ENCODE data around the gene SPRYD3. TPM values are rescaled to one million over a fixed set of nuclear protein-coding genes. Genes with fewer than 3 reads are reported as not detected.

Gene SPRYD3
- total and polyA plus RNA-seq, 11 donors: 26.0 to 94.7 (median 48.5) TPM

DNA sequence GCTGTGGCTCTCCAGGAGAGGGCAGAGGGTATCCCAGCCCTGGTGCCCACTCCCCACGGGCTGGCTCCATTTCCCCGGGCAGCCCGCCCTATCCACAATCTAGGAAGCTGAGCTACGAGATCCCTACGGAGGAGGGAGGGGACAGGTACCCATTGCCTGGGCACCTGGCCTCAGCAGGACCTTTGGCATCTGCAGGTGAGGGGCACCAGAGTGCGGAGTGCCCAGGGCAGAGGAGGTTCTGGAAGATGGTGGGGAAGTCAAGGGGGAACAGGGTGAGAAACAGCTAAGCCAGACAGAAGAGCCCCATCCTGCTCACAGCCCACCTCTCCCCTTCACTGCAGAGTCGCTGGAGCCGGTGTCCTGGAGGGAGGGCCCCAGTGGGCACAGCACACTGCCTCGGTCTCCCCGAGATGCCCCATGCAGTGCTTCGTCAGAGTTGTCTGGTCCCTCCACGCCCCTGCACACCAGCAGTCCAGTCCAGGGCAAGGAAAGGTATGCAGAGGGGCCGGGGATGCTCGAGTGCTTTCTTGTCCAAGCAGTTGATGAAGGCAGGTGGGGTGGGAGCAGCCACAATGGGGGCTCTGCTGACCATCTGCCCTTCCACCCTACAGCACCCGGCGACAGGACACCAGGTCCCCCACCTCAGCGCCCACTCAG is 19.0 kb downstream of the SPRYD3 start:
- peaks cover 3 to 92% (median 59%) of the 10 kb centered on the region in 12 donors for H3K4me1 ChIP-seq
- WGBS, 4 donors: 70 to 89% (median 84%) methylated on average over 12 to 17 of the region's 17 CpGs
- TF ChIP-seq POLR2A (IDR thresholded peaks at IDR 0.05): no peak
- TF ChIP-seq, protein P1, sequence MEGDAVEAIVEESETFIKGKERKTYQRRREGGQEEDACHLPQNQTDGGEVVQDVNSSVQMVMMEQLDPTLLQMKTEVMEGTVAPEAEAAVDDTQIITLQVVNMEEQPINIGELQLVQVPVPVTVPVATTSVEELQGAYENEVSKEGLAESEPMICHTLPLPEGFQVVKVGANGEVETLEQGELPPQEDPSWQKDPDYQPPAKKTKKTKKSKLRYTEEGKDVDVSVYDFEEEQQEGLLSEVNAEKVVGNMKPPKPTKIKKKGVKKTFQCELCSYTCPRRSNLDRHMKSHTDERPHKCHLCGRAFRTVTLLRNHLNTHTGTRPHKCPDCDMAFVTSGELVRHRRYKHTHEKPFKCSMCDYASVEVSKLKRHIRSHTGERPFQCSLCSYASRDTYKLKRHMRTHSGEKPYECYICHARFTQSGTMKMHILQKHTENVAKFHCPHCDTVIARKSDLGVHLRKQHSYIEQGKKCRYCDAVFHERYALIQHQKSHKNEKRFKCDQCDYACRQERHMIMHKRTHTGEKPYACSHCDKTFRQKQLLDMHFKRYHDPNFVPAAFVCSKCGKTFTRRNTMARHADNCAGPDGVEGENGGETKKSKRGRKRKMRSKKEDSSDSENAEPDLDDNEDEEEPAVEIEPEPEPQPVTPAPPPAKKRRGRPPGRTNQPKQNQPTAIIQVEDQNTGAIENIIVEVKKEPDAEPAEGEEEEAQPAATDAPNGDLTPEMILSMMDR (IDR thresholded peaks at IDR 0.05): no peak
- ATAC-seq (no peak), DNase-seq (peak in 1 of 5 donors; percentile 22)
- no peaks in the 10 kb centered on the region for H3K27me3 ChIP-seq
- intact Hi-C loops (cut with DNase I): no loop called here
- H3K27ac ChIP-seq: peak overlapping the region in 11 of 12 donors; percentile 5 to 85 (median 68)
- peaks cover 0 to 99% (median 96%) of the 10 kb centered on the region in 9 donors for H3K36me3 ChIP-seq
- no peaks in the 10 kb centered on the region for H3K9me3 ChIP-seq
- no peak overlapping the region for H3K4me3 ChIP-seq

DNA sequence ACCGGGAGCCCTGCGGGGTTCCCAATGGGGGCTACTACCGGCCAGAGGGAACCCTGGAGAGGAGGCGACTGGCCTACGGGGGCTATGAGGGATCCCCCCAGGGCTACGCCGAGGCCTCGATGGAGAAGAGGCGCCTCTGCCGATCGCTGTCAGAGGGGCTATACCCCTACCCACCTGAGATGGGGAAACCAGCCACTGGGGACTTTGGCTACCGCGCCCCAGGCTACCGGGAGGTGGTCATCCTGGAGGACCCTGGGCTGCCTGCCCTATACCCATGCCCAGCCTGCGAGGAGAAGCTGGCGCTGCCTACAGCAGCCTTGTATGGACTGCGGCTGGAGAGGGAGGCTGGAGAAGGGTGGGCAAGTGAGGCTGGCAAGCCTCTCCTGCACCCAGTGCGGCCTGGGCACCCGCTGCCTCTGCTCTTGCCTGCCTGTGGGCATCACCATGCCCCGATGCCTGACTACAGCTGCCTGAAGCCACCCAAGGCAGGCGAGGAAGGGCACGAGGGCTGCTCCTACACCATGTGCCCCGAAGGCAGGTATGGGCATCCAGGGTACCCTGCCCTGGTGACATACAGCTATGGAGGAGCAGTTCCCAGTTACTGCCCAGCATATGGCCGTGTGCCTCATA is 19.6 kb downstream of the SPRYD3 start:
- H3K9me3 ChIP-seq: no peaks in the 10 kb centered on the region
- WGBS, 4 donors: 90 to 94% (median 92%) methylated on average over 15 to 24 of the region's 24 CpGs
- no peak for TF ChIP-seq POLR2A (IDR thresholded peaks at IDR 0.05)
- TF ChIP-seq, protein P1 (IDR thresholded peaks at IDR 0.05): no peak

DNA sequence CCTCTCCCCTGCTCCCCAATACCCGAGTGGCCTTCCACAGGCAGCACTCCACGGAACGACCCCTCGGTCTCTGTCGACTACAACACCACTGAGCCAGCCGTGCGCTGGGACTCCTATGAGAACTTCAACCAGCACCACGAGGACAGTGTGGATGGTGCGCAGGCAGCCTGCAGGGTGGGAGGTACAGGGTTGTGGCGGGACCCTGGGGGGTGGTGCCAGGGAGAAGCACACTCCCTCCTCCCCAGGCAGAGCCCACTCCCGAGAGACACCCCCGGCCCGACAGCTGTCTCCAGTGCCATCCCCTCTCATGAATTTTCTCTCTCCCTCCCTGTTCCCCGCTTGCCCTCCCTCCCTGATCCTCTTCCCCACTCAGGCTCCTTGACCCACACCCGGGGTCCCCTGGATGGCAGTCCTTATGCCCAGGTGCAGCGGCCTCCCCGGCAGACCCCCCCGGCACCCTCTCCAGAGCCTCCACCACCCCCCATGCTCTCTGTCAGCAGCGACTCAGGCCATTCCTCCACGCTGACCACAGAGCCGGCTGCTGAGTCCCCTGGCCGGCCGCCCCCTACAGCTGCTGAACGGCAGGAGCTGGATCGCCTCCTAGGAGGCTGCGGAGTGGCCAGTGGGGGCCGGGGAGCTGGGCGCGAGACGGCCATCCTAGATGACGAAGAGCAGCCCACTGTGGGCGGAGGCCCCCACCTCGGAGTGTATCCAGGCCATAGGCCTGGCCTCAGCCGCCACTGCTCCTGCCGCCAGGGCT is 20.3 kb downstream of the SPRYD3 start:
- Histone ChIP-seq H3K9me3 (no peaks in the 10 kb centered on the region), H3K4me1 (peaks cover 6 to 92% (median 60%) of the 10 kb centered on the region in 12 donors), H3K36me3 (peaks cover 0 to 94% (median 86%) of the 10 kb centered on the region in 9 donors), H3K27ac (peak overlapping the region in 2 of 12 donors; percentile 19 to 33), H3K4me3 (no peak overlapping the region), H3K27me3 (no peaks in the 10 kb centered on the region)
- 79 to 86% (median 82%) methylated on average over 22 to 35 of the region's 35 CpGs for WGBS, 4 donors
- TF ChIP-seq, protein P1 (IDR thresholded peaks at IDR 0.05): no peak
- TF ChIP-seq POLR2A (IDR thresholded peaks at IDR 0.05): no peak
- intact Hi-C loops (cut with DNase I): no loop called here
- DNase-seq (peak in 2 of 5 donors; percentile 35 to 65), ATAC-seq (no peak)

More for the DNA sequence above, 19.6 kb downstream of the SPRYD3 start:
- H3K4me3 ChIP-seq: no peak overlapping the region
- H3K36me3 ChIP-seq: peaks cover 0 to 99% (median 93%) of the 10 kb centered on the region in 9 donors
- intact Hi-C loops (cut with DNase I): no loop called here
- DNase-seq: peak in 2 of 5 donors; percentile 27 to 64
- ATAC-seq: no peak
- H3K27me3 ChIP-seq: no peaks in the 10 kb centered on the region
- peaks cover 3 to 92% (median 60%) of the 10 kb centered on the region in 12 donors for H3K4me1 ChIP-seq
- H3K27ac ChIP-seq: peak overlapping the region in 3 of 12 donors; percentile 33 to 81 (median 74)

All from heart left ventricle (tissue), 16 donors.